Lower leg skin (tissue), 4 donors: ENCODE data around the gene HOMER2. TPM values are rescaled to one million over a fixed set of nuclear protein-coding genes. Genes with fewer than 3 reads are reported as not detected.

Experiments
- DNase-seq, 2 donors: peaks; one replicate each; pipeline ENCODE4 v3.0.0-alpha.2; 2019; ENCODE audit warnings: low spot score in 2 of 2
- H3K4me3 ChIP-seq: fragments of 200-600 bp; sonication (generic); 2 replicates; pipeline ENCODE4 v1.5.1; 2017; ENCODE audit warnings: mild to moderate bottlenecking, low read depth; ENCODE audit not compliant: poor library complexity, severe bottlenecking
- POLR2A ChIP-seq, 2 donors: fragments of 450-650 bp; IDR thresholded peaks; one replicate each; pipeline ENCODE4 v1.6.1; 2016 to 2017; ENCODE audit warnings: antibody characterized with exemption in 2 of 2, mild to moderate bottlenecking in 1 of 2, moderate library complexity in 1 of 2
- WGBS, 2 donors: methylation state at CpG; one replicate each; pipeline ENCODE4 v1.1.5; 2018; 5-methylcytosine and 5-hydroxymethylcytosine counted together
- intact Hi-C: fragments of 100-400 bp; cut with DNase I; formaldehyde crosslinking; loops from one replicate; pipeline ENCODE4 v1.15.0; 2023; ENCODE audit warnings: low total_unique reads
- total RNA-seq, 4 donors: library from RNA; depleted of rRNA; stranded (reverse); fragments of >200 nt; gene quantifications; one replicate each; pipeline ENCODE4 v1.1.0, GENCODE V29; 2016
- TF ChIP-seq, protein P1 (sequence below), 3 donors: fragments of 450-650 bp; IDR thresholded peaks; one replicate each; pipeline ENCODE4 v1.5.1; 2016; ENCODE audit warnings: antibody characterized with exemption in 3 of 3, mild to moderate bottlenecking in 3 of 3, moderate library complexity in 2 of 3

The HOMER2 gene
- total RNA-seq, 4 donors from 2014 or later: 88.3 to 129 (median 108) TPM

DNA sequence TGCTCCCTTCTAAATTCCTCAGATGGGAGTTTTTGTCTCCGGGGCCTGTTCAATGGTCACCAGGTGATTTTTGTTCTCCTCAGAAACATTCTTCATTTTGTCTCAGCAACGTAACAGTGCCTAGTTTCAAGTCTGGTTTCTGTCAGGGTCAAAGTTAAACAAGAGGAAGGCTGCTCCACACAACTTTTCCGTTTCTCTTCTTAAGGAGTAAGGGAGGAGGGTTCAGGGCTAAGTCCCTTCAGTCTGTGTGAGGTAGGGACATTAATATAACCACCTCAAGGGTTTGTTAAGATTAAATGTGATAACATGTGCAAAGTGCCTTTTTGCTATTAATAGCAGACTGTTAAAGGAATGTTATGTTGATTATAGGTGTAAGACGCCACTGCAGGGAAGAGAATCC, 41.8 kb downstream of the HOMER2 start:
- TF ChIP-seq POLR2A (IDR thresholded peaks at IDR 0.05): no peak
- TF ChIP-seq, protein P1, sequence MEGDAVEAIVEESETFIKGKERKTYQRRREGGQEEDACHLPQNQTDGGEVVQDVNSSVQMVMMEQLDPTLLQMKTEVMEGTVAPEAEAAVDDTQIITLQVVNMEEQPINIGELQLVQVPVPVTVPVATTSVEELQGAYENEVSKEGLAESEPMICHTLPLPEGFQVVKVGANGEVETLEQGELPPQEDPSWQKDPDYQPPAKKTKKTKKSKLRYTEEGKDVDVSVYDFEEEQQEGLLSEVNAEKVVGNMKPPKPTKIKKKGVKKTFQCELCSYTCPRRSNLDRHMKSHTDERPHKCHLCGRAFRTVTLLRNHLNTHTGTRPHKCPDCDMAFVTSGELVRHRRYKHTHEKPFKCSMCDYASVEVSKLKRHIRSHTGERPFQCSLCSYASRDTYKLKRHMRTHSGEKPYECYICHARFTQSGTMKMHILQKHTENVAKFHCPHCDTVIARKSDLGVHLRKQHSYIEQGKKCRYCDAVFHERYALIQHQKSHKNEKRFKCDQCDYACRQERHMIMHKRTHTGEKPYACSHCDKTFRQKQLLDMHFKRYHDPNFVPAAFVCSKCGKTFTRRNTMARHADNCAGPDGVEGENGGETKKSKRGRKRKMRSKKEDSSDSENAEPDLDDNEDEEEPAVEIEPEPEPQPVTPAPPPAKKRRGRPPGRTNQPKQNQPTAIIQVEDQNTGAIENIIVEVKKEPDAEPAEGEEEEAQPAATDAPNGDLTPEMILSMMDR (IDR thresholded peaks at IDR 0.05): no peak
- 64 to 81% methylated on average over 4 of the region's 4 CpGs for WGBS, 2 donors
- H3K4me3 ChIP-seq: no peak overlapping the region
- no peak for DNase-seq
- intact Hi-C loops: no loop called here

- no peak for TF ChIP-seq POLR2A (IDR thresholded peaks at IDR 0.05)
- TF ChIP-seq, protein P1 (IDR thresholded peaks at IDR 0.05): no peak
- WGBS, 2 donors: 93 to 97% methylated on average over 6 of the region's 6 CpGs
- H3K4me3 ChIP-seq: no peak overlapping the region
- intact Hi-C loops: no loop called here
- peak in 1 of 2 donors; percentile 2 for DNase-seq
Measured at GRCh38 chr15:82909080-82909815, 43.3 kb downstream of the HOMER2 start.

DNA sequence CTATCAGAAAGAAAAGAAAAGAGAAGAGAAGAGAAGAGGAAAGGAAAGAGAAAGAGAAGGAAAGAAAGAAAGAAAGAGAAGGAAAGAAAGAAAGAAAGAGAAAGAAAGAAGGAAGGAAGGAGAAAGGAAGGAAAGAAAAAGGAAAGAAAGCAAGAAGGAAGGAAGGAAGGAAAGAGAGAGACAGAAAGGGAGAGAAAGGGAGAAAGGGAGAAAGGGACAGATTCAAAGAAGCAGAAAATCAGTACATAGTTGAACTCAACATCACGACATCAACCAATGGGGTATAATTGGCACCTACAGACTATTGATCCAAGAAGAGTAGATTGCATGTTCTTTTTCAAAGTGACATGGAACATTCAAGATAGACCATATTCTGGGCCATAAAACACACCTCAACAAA, 45.2 kb downstream of the HOMER2 start:
- no peak for DNase-seq
- intact Hi-C loops: no loop called here
- H3K4me3 ChIP-seq: no peak overlapping the region
- TF ChIP-seq, protein P1 (IDR thresholded peaks at IDR 0.05): no peak
- TF ChIP-seq POLR2A (IDR thresholded peaks at IDR 0.05): no peak
- WGBS, 2 donors: 97 to 100% methylated on average over 1 of the region's 1 CpG

DNA sequence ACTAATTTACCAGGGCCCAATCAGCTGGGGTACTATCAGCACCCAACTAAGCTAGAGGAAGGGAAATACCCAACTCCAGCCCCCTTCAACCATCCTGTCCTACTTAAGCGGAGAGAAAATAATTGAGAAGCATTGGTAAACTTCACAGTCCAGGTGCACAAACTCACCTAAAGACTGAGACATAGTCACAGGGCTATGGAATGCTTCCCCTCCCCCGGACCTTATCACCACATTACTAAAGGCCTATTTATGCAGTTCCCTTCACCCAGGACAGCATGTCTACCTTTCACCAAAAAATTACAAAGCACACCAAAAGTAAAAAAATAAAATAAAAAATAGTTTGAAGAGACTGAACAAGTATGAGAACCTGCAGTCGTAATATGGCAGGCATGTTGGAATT, 47.9 kb downstream of the HOMER2 start:
- no peak overlapping the region for H3K4me3 ChIP-seq
- no peak for DNase-seq
- intact Hi-C loops: no loop called here
- WGBS, 2 donors: 90 to 92% methylated on average over 3 of the region's 3 CpGs
- TF ChIP-seq, protein P1 (IDR thresholded peaks at IDR 0.05): no peak
- TF ChIP-seq POLR2A (IDR thresholded peaks at IDR 0.05): no peak

GRCh38 chr15:82903511-82903910, 49.0 kb downstream of the HOMER2 start:
- 94 to 95% methylated on average over 16 of the region's 16 CpGs for WGBS, 2 donors
- TF ChIP-seq POLR2A (IDR thresholded peaks at IDR 0.05): no peak
- TF ChIP-seq, protein P1 (IDR thresholded peaks at IDR 0.05): no peak
- intact Hi-C loops: no loop called here
- no peak overlapping the region for H3K4me3 ChIP-seq
- DNase-seq: peak in 1 of 2 donors; percentile 39
